Mucosa of rectum (tissue), 2 donors: ENCODE results near the gene FOXN3.

ENCODE experiments used
- H3K27ac ChIP-seq, 2 donors: one replicate each; pipeline ENCODE4 v1.7.0; 2013; ENCODE audit warnings: inconsistent platforms in 2 of 2, low read depth in 2 of 2, low read length in 2 of 2
- H3K27me3 ChIP-seq, 2 donors: one replicate each; pipeline ENCODE4 v1.7.0; 2013; ENCODE audit warnings: low read length in 2 of 2; ENCODE audit not compliant: control insufficient read depth in 2 of 2, insufficient read depth in 2 of 2
- H3K36me3 ChIP-seq, 2 donors: one replicate each; pipeline ENCODE4 v1.7.0; 2013; ENCODE audit warnings: low read length in 2 of 2; ENCODE audit not compliant: control insufficient read depth in 2 of 2, insufficient read depth in 2 of 2
- H3K4me1 ChIP-seq, 2 donors: one replicate each; pipeline ENCODE4 v1.7.0; 2013; ENCODE audit warnings: low read length in 2 of 2, mild to moderate bottlenecking in 1 of 2; ENCODE audit not compliant: control insufficient read depth in 2 of 2, insufficient read depth in 2 of 2
- H3K4me3 ChIP-seq, 2 donors: one replicate each; pipeline ENCODE4 v1.7.0; 2013; ENCODE audit warnings: low read length in 2 of 2
- H3K9ac ChIP-seq, 2 donors: one replicate each; pipeline ENCODE4 v1.7.0; 2013; ENCODE audit warnings: low read length in 2 of 2, low read depth in 1 of 2, mild to moderate bottlenecking in 1 of 2
- H3K9me3 ChIP-seq, 2 donors: one replicate each; pipeline ENCODE4 v1.7.0; 2013; ENCODE audit warnings: low read length in 2 of 2; ENCODE audit not compliant: control insufficient read depth in 2 of 2
- donor health status: healthy.
- donor health status: Normal muscosa, but diverticular disease.

The FOXN3 gene

DNA sequence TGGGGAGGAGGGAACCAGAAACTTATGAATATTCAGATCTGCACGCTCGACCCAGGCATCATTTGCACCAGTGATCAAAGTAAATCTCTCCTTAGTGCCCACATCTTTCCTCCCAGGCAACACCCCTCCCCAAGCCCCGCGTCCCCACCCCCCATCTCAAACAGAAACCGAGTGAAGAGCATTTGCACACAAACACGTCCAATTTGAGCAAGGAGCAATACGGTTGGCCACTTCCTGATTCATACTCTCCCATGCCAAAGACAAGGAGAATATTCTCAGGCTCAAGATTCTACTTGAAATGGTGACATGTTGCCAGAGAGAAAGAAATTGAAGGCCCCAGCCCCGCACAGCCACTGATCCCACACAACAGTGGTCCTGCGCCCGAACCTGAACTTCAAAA is 7.1 kb downstream of the FOXN3 start:
- peaks cover 8 to 9% of the 10 kb centered on the region in 2 donors for H3K4me1 ChIP-seq
- H3K27ac ChIP-seq, result peak overlapping the region in 1 of 2 donors; percentile 35

DNA sequence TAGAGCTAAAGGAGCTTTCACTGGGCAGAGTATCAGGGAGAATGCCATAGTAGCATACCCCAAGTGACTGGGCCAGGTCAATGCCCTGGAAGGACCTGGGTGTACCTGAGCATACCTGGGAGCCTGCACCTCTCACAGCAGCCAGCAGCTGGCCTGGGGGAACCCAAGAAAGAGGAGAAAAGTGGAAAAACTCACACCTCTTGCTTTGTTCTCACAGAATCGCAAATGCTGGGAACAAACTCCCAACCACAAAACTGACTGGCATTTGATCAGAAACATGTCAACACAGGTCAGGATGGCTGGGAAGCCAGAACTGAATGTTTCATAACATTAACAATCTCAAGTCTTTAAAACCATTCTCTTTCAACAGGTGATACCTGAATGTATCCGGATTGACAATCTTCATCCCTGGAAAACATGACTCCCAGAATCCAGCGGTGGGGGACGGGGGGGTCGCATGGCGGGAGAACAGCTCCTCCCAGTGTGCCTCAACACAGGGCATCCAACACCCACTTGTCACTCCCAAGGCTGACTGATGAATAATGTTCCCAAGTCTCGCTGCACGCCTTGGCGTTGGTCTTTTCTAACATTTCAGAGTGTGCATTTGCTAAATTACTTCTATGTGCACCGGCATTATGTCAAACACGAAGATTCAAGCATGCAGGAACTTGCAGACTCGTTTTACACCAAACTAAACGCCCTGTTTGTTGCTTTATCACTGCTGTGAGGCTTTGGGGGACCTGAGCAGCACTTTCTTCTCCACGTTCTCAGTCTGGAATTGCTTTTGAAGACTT is 7.9 kb downstream of the FOXN3 start:
- peaks cover 12 to 24% of the 10 kb centered on the region in 2 donors for H3K36me3 ChIP-seq
- no peak overlapping the region for H3K4me3 ChIP-seq
- H3K9me3 ChIP-seq, result no peaks in the 10 kb centered on the region
- peaks cover 5% of the 10 kb centered on the region in 2 donors for H3K4me1 ChIP-seq
- no peak overlapping the region for H3K9ac ChIP-seq
- H3K27ac ChIP-seq, result no peak overlapping the region
- no peaks in the 10 kb centered on the region for H3K27me3 ChIP-seq

More for the DNA sequence above, 7.1 kb downstream of the FOXN3 start:
- Histone ChIP-seq H3K9me3 (no peaks in the 10 kb centered on the region), H3K9ac (peak overlapping the region in 1 of 2 donors; percentile 10), H3K36me3 (peaks cover 12 to 21% of the 10 kb centered on the region in 2 donors), H3K27me3 (no peaks in the 10 kb centered on the region), H3K4me3 (peak overlapping the region in 1 of 2 donors; percentile 42)

DNA sequence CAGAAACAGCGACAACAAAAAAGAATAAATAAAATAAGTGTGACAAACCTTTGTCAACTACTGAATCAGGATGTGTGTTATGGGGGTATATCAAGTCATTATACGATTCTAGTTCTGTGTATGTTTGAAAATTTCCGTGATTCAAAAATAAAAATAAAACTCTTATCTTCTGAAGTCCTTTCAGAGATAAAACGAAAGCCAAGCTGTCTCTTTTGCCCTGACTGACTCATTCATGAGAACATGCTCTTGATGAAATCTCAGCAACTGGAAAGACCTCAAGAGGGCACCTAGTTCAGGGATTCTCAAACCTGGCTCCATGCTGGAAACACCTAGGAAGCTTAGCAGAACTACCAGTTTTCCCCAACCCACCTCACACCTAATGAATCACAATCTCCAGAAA is 9.2 kb downstream of the FOXN3 start:
- Histone ChIP-seq H3K4me1 (peaks cover 5% of the 10 kb centered on the region in 2 donors), H3K27ac (no peak overlapping the region)

DNA sequence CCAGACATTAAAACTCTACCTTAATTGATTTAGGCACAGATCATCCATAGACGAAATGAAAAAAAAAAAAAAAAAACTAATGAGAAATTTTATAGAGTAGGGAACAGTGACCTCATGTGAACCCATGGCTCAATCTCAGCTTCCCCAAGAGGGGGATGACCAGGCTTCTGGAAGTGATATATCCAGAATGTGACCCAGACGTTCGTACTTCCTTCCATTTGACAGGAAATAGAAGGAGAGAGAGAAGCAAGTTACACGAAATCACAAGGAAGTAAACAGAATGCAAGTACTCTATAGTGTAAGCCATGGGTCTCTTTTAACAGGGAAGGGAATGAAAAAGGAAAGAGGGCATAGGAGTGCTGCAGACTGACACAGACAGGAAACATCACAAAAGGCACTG is 10.1 kb downstream of the FOXN3 start:
- H3K27ac ChIP-seq, result no peak overlapping the region

More for the DNA sequence above, 9.2 kb downstream of the FOXN3 start:
- peaks cover 12 to 24% of the 10 kb centered on the region in 2 donors for H3K36me3 ChIP-seq
- H3K4me3 ChIP-seq, result no peak overlapping the region
- no peaks in the 10 kb centered on the region for H3K27me3 ChIP-seq
- no peak overlapping the region for H3K9ac ChIP-seq
- H3K9me3 ChIP-seq, result no peaks in the 10 kb centered on the region

DNA sequence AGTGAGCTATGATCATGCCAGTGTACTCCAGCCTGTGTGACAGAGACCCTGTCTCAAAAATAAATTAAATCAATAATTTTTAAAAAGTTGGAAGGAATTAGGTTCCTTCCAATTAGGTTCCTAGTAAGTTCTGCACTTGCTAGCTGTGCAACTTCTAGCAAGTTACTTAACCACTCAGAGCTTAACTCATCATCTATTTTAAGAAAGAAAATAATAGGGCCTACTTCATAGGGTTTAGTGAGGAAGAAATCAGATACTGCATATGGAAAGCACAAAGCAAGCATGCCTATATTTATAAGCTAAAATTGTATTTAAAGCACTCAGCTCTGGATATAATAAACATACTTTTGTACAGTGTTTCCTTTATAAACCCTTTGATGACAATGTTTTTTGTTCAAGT is 10.7 kb downstream of the FOXN3 start:
- no peak overlapping the region for H3K27ac ChIP-seq
- no peaks in the 10 kb centered on the region for H3K27me3 ChIP-seq
- peaks cover 6 to 20% of the 10 kb centered on the region in 2 donors for H3K36me3 ChIP-seq
- no peak overlapping the region for H3K9ac ChIP-seq
- H3K4me1 ChIP-seq, result peaks cover 5% of the 10 kb centered on the region in 2 donors
- no peak overlapping the region for H3K4me3 ChIP-seq
- H3K9me3 ChIP-seq, result no peaks in the 10 kb centered on the region

More for the DNA sequence above, 10.1 kb downstream of the FOXN3 start:
- H3K9ac ChIP-seq, result no peak overlapping the region
- H3K4me3 ChIP-seq, result no peak overlapping the region
- H3K9me3 ChIP-seq, result no peaks in the 10 kb centered on the region
- H3K4me1 ChIP-seq, result peaks cover 5% of the 10 kb centered on the region in 2 donors
- H3K36me3 ChIP-seq, result peaks cover 8 to 20% of the 10 kb centered on the region in 2 donors
- H3K27me3 ChIP-seq, result no peaks in the 10 kb centered on the region

DNA sequence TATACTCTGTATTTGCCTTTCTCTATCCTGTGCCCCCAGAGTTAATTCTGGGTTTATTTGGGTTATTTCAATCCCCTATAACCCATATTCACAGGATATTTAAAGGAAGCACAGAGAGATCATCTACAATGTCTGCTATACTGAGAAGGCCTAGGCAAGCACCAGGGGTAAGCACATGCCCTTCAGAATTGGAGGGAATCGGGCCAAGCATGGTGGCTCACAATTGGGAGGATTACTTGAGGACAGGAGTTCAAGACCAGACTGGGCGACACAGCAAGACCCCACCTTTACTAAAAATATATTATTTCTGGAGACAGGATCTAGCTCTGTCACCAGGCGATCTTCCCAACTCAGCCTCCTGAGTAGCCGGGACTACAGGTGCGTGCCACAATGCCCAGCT is 11.3 kb downstream of the FOXN3 start:
- H3K9ac ChIP-seq, result no peak overlapping the region
- H3K27ac ChIP-seq, result no peak overlapping the region
- H3K9me3 ChIP-seq, result no peaks in the 10 kb centered on the region
- H3K4me3 ChIP-seq, result no peak overlapping the region
- no peaks in the 10 kb centered on the region for H3K27me3 ChIP-seq
- H3K4me1 ChIP-seq, result peaks cover 4 to 5% of the 10 kb centered on the region in 2 donors
- H3K36me3 ChIP-seq, result peaks cover 0 to 14% of the 10 kb centered on the region in 2 donors

DNA sequence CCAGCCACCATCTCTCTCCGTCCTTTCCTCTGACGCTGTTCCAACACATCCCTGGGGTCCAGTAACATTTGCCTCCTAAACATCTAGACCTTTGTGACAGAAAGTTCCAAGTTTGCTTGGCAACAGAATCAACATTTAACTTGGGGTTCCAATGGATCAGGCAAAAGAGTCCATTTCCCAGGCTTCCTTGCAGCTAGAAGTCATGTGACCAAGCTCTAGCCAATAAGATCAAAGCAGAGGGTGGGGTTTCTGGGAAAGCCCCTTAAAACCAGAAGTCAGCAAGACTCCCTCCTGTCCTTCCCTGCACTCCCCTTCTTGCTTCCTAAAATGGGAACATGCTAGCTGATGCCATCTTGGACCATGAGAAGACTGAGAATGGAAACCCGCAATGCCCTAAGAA is 14.7 kb downstream of the FOXN3 start:
- Histone ChIP-seq H3K9ac (no peak overlapping the region), H3K4me3 (no peak overlapping the region), H3K27me3 (no peaks in the 10 kb centered on the region), H3K27ac (no peak overlapping the region), H3K4me1 (peaks cover 0 to 9% of the 10 kb centered on the region in 2 donors), H3K9me3 (no peaks in the 10 kb centered on the region), H3K36me3 (peaks cover 0 to 17% of the 10 kb centered on the region in 2 donors)

DNA sequence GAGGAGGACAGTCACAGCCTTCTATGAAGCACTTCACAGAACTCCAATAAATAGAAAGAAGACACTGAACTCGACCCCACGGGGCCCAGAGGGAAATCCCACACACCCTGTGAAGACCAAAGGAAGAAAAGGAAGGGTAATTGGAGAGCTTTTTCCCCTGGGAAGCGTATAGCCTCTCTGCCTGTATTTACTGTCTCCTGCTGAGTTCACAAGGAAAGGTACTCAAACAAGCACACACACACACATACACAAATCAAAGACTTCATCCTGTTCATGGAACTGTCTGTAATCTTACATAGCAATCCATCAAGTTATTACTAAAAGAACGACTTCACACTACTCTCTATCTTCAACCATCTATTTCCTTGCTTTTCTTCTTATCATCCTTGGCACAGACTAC is 15.3 kb downstream of the FOXN3 start:
- Histone ChIP-seq H3K4me3 (no peak overlapping the region), H3K27ac (no peak overlapping the region), H3K27me3 (no peaks in the 10 kb centered on the region), H3K36me3 (peaks cover 0 to 15% of the 10 kb centered on the region in 2 donors), H3K4me1 (peaks cover 0 to 4% of the 10 kb centered on the region in 2 donors), H3K9me3 (no peaks in the 10 kb centered on the region), H3K9ac (no peak overlapping the region)

DNA sequence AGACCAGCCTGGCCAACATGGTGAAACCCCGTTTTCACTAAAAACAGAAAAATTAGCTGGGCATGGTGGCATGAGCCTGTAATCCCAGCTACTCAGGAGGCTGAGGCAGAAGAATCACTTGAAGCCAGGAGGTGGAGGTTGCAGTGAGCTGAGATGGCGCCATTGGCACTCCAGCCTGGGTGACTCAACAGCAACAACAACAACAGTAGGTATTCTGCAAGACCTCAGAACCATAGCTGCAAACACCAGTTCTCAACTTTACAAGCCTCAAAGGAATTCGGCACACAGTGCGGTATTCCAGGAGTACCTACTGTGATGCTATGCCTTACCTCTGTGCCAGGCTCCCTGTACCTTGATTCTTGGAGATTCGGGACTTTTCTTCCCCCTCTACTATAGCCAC is 15.8 kb downstream of the FOXN3 start:
- no peaks in the 10 kb centered on the region for H3K27me3 ChIP-seq
- peaks cover 0 to 4% of the 10 kb centered on the region in 2 donors for H3K4me1 ChIP-seq
- H3K27ac ChIP-seq, result no peak overlapping the region
- H3K4me3 ChIP-seq, result no peak overlapping the region
- peaks cover 0 to 15% of the 10 kb centered on the region in 2 donors for H3K36me3 ChIP-seq
- H3K9ac ChIP-seq, result no peak overlapping the region
- H3K9me3 ChIP-seq, result no peaks in the 10 kb centered on the region

DNA sequence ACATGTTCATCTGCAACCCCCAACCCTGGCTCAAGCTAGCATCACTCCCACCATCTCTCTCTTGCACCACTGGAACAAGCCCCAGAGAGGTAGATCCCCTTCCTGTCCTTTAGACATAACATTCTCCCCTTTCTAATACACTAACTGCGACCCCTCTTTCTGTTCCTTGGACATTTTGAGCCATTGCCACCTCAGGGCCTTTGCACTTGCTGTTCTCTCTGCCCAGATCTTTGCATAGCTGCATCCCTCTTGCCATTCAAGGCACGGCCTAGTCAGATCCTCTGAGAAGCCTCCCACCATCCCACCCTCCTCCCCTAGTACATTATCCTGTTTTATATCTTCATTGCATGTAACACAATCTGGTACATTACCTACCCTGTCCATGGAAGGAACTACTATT is 16.5 kb downstream of the FOXN3 start:
- Histone ChIP-seq H3K27me3 (no peaks in the 10 kb centered on the region), H3K36me3 (peaks cover 0 to 12% of the 10 kb centered on the region in 2 donors), H3K9me3 (no peaks in the 10 kb centered on the region), H3K9ac (no peak overlapping the region), H3K4me3 (no peak overlapping the region), H3K4me1 (peaks cover 0 to 4% of the 10 kb centered on the region in 2 donors), H3K27ac (no peak overlapping the region)
